GM23248 (cell line): Measurements from ENCODE around the gene MRGPRX2. TPM values are rescaled to one million over a fixed set of nuclear protein-coding genes. Genes with fewer than 3 reads are reported as not detected.

Experiments
- DNase-seq: peaks from one replicate; pipeline ENCODE4 v3.0.0-alpha.2; 2015
- H2AFZ ChIP-seq: fragments of 200-600 bp; sonication (generic); 2 replicates; pipeline ENCODE4 v1.6.1; 2016; ENCODE audit warnings: antibody characterized with exemption
- H3F3A ChIP-seq: fragments of 200-600 bp; sonication (generic); 2 replicates; pipeline ENCODE4 v1.6.1; 2016; ENCODE audit warnings: mild to moderate bottlenecking, antibody characterized with exemption, mixed run types; ENCODE audit not compliant: insufficient read depth
- H3K27ac ChIP-seq: fragments of 200-600 bp; sonication (generic); 2 replicates; pipeline ENCODE4 v1.5.1; 2016; ENCODE audit warnings: mild to moderate bottlenecking
- H3K27me3 ChIP-seq: fragments of 200-600 bp; sonication (generic); replicated peaks from 2 replicates; pipeline ENCODE4 v1.6.1; 2016; ENCODE audit warnings: mild to moderate bottlenecking; ENCODE audit not compliant: insufficient read depth
- H3K36me3 ChIP-seq: fragments of 200-600 bp; sonication (generic); 2 replicates; pipeline ENCODE4 v1.6.1; 2016; ENCODE audit warnings: low read depth, mild to moderate bottlenecking
- H3K4me1 ChIP-seq: fragments of 200-600 bp; sonication (generic); 2 replicates; pipeline ENCODE4 v1.6.1; 2016; ENCODE audit warnings: mild to moderate bottlenecking; ENCODE audit not compliant: insufficient read depth
- H3K4me2 ChIP-seq: fragments of 200-600 bp; sonication (generic); one replicate; pipeline ENCODE4 v1.6.1; 2016; ENCODE audit warnings: mild to moderate bottlenecking; ENCODE audit not compliant: unreplicated experiment
- H3K4me3 ChIP-seq: fragments of 200-600 bp; sonication (generic); 2 replicates; pipeline ENCODE4 v1.5.1; 2016; ENCODE audit warnings: mild to moderate bottlenecking
- H3K79me2 ChIP-seq: fragments of 200-600 bp; sonication (generic); 2 replicates; pipeline ENCODE4 v1.6.1; 2016; ENCODE audit warnings: mild to moderate bottlenecking; ENCODE audit not compliant: insufficient read depth
- H3K9ac ChIP-seq: fragments of 200-600 bp; sonication (generic); 2 replicates; pipeline ENCODE4 v1.6.1; 2016; ENCODE audit warnings: mild to moderate bottlenecking
- H3K9me2 ChIP-seq: fragments of 200-600 bp; sonication (generic); 2 replicates; pipeline ENCODE4 v1.6.1; 2016; ENCODE audit warnings: mixed run types, mild to moderate bottlenecking, moderate library complexity; ENCODE audit not compliant: insufficient read depth
- H3K9me3 ChIP-seq: fragments of 200-600 bp; sonication (generic); one replicate; pipeline ENCODE4 v1.6.1; 2017; ENCODE audit warnings: low read depth
- H4K20me1 ChIP-seq: fragments of 200-600 bp; sonication (generic); 2 replicates; pipeline ENCODE4 v1.6.0; 2016; ENCODE audit not compliant: insufficient read depth
- EZH2 ChIP-seq: fragments of 200-600 bp; sonication (generic); IDR thresholded peaks from 2 replicates; pipeline ENCODE4 v1.6.1; 2018; ENCODE audit warnings: antibody characterized with exemption, mild to moderate bottlenecking; ENCODE audit not compliant: insufficient read depth, poor library complexity, severe bottlenecking
- EZH2phosphoT487 ChIP-seq: fragments of 200-600 bp; sonication (generic); IDR thresholded peaks from 2 replicates; pipeline ENCODE4 v1.6.1; 2018; ENCODE audit warnings: antibody characterized with exemption, moderate library complexity, mild to moderate bottlenecking, low read depth; ENCODE audit not compliant: insufficient read depth
- WGBS, 2 experiments: methylation state at CpG; one replicate each; pipeline ENCODE4 v1.1.6; 2015 to 2017; ENCODE audit warnings: low lambda C conversion rate in 2 of 2, low coverage in 1 of 2; ENCODE audit errors: missing lambda C conversion rate in 2 of 2; 5-methylcytosine and 5-hydroxymethylcytosine counted together
- in situ Hi-C: fragments of 300-500 bp; cut with MboI; formaldehyde crosslinking; loops from 2 replicates; pipeline ENCODE4 v1.15.0; 2020
- polyA plus RNA-seq: library from polyadenylated mRNA; unstranded; fragments of >200 nt; fragmentation: Nextera tagmentation; extraction: Ambion mirVana; gene quantifications from 2 replicates; pipeline ENCODE4 v1.2.1, GENCODE V29; 2016
- total RNA-seq: library from RNA; depleted of rRNA; stranded (reverse); fragments of >200 nt; shearing (Covaris generic); gene quantifications from 2 replicates; pipeline ENCODE4 v1.2.3, GENCODE V29; 2014

The MRGPRX2 gene
- total and polyA plus RNA-seq, 2 experiments from 2014 or later: not detected

DNA sequence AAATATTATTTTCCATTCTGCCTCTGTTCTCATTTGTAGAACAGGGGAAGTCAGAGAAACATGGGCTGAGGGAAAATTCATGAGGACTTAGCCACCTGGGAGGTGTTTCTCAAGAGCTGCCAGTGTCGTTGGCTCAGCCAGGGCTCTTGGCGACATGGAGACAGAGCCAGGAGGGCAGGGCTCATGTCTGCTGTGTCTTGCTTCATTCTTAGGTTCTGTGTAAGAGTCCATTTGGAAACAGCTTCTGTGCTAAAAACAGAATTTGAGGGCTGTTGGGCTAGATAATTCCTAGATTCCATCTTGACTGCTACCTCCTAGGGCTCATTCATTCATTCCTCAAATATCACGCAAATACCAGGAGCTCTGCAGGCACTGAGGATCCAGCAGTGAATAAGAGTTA, 15.1 kb upstream of the MRGPRX2 start:
- Histone ChIP-seq H3K4me2 (no peak overlapping the region), H3K9me3 (no peaks in the 10 kb centered on the region), H2AFZ (no peak overlapping the region), H3K27me3 (no peaks in the 10 kb centered on the region; the same call in 1 of the 2 replicates), H3K4me1 (peaks cover 26% of the 10 kb centered on the region), H3K79me2 (no peaks in the 10 kb centered on the region), H3K36me3 (no peaks in the 10 kb centered on the region), H3K9me2 (no peaks in the 10 kb centered on the region), H4K20me1 (no peaks in the 10 kb centered on the region), H3K4me3 (no peak overlapping the region), H3K27ac (no peak overlapping the region), H3F3A (peaks cover 27% of the 10 kb centered on the region), H3K9ac (no peak overlapping the region)
- no peak for DNase-seq
- in situ Hi-C loops: loop anchor here (10.0 kb wide), 2 partner anchors 239 to 469 kb away; no protein-coding TSS in a partner anchor
- WGBS, 2 experiments: 64 to 70% methylated on average over 3 of the region's 3 CpGs
- TF ChIP-seq EZH2: no peak
- TF ChIP-seq EZH2phosphoT487: no peak

DNA sequence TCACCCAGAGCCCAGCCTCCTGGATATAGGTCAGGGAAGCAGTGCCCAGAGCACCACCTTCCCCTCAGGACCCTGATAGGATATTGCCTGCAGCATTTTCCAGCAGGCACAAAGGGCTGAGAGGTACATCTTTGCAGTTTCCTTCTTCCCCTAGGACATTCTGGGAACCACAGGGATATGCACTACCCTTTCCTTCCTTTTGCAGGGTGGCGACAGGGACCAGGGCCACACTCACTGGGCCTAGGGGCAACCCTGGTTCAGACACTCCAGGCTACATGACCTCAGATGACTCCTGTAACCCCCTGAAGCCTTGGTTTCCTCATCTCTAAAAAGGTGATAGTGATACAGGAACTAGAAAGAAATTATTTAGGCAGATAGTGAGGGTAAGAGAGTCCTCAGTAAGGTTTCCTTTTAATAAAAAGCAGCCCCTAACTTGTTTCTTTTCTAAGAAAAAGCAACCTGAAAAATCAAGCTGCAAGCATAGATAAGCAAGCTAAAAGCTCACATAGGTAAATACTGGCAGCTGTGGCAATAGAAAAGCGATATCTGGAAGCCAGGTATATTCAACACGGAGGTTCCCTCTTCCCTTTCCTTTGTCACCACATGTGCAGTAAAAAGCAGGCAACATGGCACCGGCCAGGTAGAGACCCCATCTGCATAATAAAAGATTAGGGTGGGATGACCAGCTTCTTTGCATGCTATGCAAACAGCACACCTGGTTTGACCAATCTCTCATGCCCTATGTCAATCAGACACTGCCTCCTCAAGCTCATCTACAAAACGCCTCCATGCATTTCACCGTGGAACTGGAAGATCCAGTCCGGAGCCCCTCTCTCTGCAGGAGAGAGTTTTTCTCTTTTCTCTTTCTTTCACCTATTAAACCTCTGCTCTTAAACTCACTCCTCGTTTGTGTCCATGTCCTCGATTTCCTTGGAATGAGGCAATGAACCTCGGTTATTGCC, 13.2 kb upstream of the MRGPRX2 start:
- no peak overlapping the region for H3K27ac ChIP-seq
- WGBS, 2 experiments: 64 to 70% methylated on average over 10 of the region's 10 CpGs
- no peak for TF ChIP-seq EZH2
- no peak for TF ChIP-seq EZH2phosphoT487

DNA sequence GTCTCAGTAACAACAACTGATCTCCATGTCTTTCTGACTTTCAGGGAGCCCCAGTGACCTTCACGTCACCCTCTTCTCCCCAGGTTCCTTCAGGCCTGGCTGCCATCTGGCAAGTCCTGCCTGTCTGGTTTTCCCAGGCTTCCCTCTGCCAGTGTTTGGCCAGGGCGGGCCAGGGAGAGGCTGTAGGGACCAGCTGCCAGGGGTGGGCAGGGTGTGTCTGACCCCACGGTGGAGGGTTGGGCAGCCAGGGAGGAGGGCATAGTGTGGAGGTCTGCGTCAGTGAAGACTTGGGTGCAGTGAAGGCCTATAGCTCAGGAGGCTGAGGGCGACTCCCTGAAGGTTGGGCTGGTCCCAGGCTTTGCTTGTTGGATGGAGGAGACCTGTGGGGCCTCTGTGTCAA, 11.9 kb upstream of the MRGPRX2 start:
- Histone ChIP-seq H3K4me3 (no peak overlapping the region), H3K4me2 (no peak overlapping the region), H3K9me3 (no peaks in the 10 kb centered on the region), H2AFZ (no peak overlapping the region), H4K20me1 (no peaks in the 10 kb centered on the region), H3K36me3 (no peaks in the 10 kb centered on the region), H3K79me2 (no peaks in the 10 kb centered on the region), H3K9ac (no peak overlapping the region), H3K27me3 (peaks cover 17% of the 10 kb centered on the region; the same call in 1 of the 2 replicates), H3K27ac (no peak overlapping the region), H3K9me2 (no peaks in the 10 kb centered on the region), H3F3A (no peaks in the 10 kb centered on the region), H3K4me1 (no peaks in the 10 kb centered on the region)
- in situ Hi-C loops: loop anchor here (10.0 to 25.0 kb wide), 3 partner anchors 242 to 1090 kb away; partner anchors contain the start of gene DBX1
- 69 to 75% methylated on average over 4 to 5 of the region's 5 CpGs for WGBS, 2 experiments
- no peak for DNase-seq
- TF ChIP-seq EZH2: no peak

More for the DNA sequence above, 13.2 kb upstream of the MRGPRX2 start:
- in situ Hi-C loops: loop anchor here (10.0 to 25.0 kb wide), 3 partner anchors 241 to 1089 kb away; partner anchors contain the start of gene DBX1
- peaks cover 12% of the 10 kb centered on the region for H3K4me1 ChIP-seq
- H3K4me3 ChIP-seq: no peak overlapping the region
- H3K4me2 ChIP-seq: no peak overlapping the region
- H2AFZ ChIP-seq: no peak overlapping the region
- no peak overlapping the region for H3K9ac ChIP-seq
- no peaks in the 10 kb centered on the region for H4K20me1 ChIP-seq
- H3K27me3 ChIP-seq: peaks cover 16% of the 10 kb centered on the region; the same call in 1 of the 2 replicates
- H3K9me2 ChIP-seq: no peaks in the 10 kb centered on the region
- peaks cover 10% of the 10 kb centered on the region; the same call in 1 of the 2 replicates for H3F3A ChIP-seq
- H3K79me2 ChIP-seq: no peaks in the 10 kb centered on the region
- H3K9me3 ChIP-seq: no peaks in the 10 kb centered on the region
- H3K36me3 ChIP-seq: no peaks in the 10 kb centered on the region
- no peak for DNase-seq

DNA sequence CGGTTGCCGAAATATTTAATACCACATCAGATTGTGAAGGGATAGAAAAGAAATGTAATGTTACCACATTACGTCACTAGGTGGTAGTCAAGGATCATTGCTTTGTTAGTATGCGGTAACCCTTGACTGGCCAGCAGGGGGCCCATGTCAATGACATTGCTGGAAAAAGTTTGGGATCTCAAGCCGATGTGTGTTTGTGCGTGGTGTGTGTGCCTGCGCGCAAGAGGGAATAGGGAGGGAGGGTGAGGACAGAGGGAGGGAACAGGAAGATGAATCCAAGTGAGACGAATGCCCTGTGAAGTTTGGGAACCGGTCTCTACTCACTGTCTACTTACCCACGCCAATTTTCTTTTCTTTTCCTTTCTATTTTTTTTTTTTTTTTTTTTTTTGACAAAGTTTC, 10.7 kb upstream of the MRGPRX2 start:
- H3K9ac ChIP-seq: peak overlapping the region; percentile 36; the same call in 1 of the 2 replicates
- peak overlapping the region; percentile 62 for H3K4me3 ChIP-seq
- no peaks in the 10 kb centered on the region for H4K20me1 ChIP-seq
- H3K27me3 ChIP-seq: peaks cover 25% of the 10 kb centered on the region
- no peaks in the 10 kb centered on the region for H3K36me3 ChIP-seq
- H2AFZ ChIP-seq: peak overlapping the region; percentile 70
- in situ Hi-C loops: loop anchor here (10.0 to 25.0 kb wide), 3 partner anchors 244 to 1091 kb away; partner anchors contain the start of gene DBX1
- H3K79me2 ChIP-seq: no peaks in the 10 kb centered on the region
- H3K4me1 ChIP-seq: no peaks in the 10 kb centered on the region
- no peaks in the 10 kb centered on the region for H3K9me3 ChIP-seq
- H3K9me2 ChIP-seq: no peaks in the 10 kb centered on the region
- peak; percentile 94 for DNase-seq
- WGBS, 2 experiments: 1 to 3% methylated on average over 11 of the region's 11 CpGs
- no peak overlapping the region for H3K27ac ChIP-seq
- H3K4me2 ChIP-seq: peak overlapping the region; percentile 59
- no peaks in the 10 kb centered on the region for H3F3A ChIP-seq
- TF ChIP-seq EZH2phosphoT487: no peak
- no peak for TF ChIP-seq EZH2
